GM12878 (cell line): ENCODE results near the gene AMN.

Source experiments
- ASH2L ChIP-seq: fragments of 300-600, 200-600 bp; sonication (generic); IDR thresholded peaks from 2 replicates; pipeline ENCODE4 v1.6.1; 2017; ENCODE audit warnings: low read depth, mild to moderate bottlenecking, borderline replicate concordance
- BRCA1 ChIP-seq: IDR thresholded peaks from 2 replicates; pipeline ENCODE4 v1.6.1; 2011; ENCODE audit warnings: low read depth, low read length, improper control_type of control experiment
- JUNB ChIP-seq: IDR thresholded peaks from 2 replicates; pipeline ENCODE4 v1.6.1; 2016; ENCODE audit warnings: antibody characterized with exemption, mild to moderate bottlenecking

DNA sequence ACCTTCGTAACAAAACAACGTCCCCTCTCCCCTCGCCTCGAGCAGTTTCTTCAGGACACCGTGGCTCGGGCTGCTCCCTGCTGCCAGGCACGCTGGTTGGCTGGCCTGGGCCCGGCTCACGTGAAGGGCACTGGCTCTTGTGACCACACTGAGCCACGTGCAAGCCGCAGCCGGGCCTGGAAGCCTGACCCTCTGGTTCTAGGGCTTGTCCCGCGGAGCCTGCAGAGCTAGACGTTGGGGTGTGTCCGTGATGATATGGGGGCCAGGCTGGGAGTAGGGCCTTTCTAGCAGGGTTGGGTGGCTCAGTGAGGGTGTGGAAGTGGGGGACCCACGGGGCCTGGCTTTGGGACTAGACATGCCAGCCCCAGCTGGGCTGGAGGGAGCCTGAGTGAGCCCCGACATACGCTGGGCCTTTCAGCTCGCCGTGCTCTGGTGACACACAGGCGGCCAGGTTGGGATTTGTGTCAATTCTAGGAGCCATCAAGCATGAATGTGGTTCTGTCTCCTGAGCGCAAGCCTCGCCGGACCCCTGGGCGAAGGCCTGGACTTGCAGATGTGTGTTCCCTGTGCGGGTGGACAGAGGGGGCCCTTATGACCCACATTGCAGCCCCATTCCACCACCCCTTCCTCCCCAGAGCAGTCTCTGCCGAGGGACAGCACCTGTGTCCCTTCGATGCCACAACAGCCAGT is 13.6 kb upstream of the AMN start:
- no peak for TF ChIP-seq JUNB
- no peak for TF ChIP-seq ASH2L
- no peak for TF ChIP-seq BRCA1
